B cell (primary cell): Measurements from ENCODE around the gene DNM2. TPM values are rescaled to one million over a fixed set of nuclear protein-coding genes. Genes with fewer than 3 reads are reported as not detected.

Experiments used
- ATAC-seq: fragments of 200-7000 bp; cut with Tn5 transposase; one replicate; pipeline ENCODE4 v1.10.0; 2021; ENCODE audit warnings: low read depth, mild to moderate bottlenecking, moderate number of reproducible peaks, moderate library complexity
- CTCF ChIA-PET: fragments of 350-600 bp; sonication (Branson Sonifier 250); formaldehyde crosslinking; loops from one replicate; lab custom pipeline; 2021; ENCODE audit warnings: antibody characterized with exemption, inconsistent platforms; lab: Charles Lee
- POLR2A ChIA-PET: fragments of 350-600 bp; sonication (Branson Sonifier 250); formaldehyde crosslinking; loops from one replicate; lab custom pipeline; 2021; ENCODE audit warnings: antibody characterized with exemption; lab: Charles Lee
- DNase-seq: peaks from one replicate; pipeline ENCODE4 v3.0.0; 2013
- H2AFZ ChIP-seq: 2 replicates; pipeline ENCODE4 v1.6.1; 2012; ENCODE audit warnings: mild to moderate bottlenecking, low read depth, low read length; ENCODE audit not compliant: insufficient read depth, poor library complexity, severe bottlenecking
- H3K27ac ChIP-seq, 2 donors: 1 replicate in 1 of 2; 2 replicates in 1 of 2; pipeline ENCODE4 v1.5.1; 2012 to 2013; ENCODE audit warnings: low read length in 2 of 2, mild to moderate bottlenecking in 2 of 2, moderate library complexity in 1 of 2
- H3K27me3 ChIP-seq, 4 experiments: fragments of 200-600 bp in 1 of 4; sonication (generic) in 1 of 4; replicated peaks in 1 of 4; 1 replicate in 2 of 4; 2 replicates in 2 of 4; pipeline versions ENCODE4 v1.6.1 to v1.7.0; 2013 to 2016; ENCODE audit warnings: low read length in 3 of 4, mild to moderate bottlenecking in 2 of 4, mixed read lengths in 1 of 4, moderate library complexity in 1 of 4; ENCODE audit not compliant: insufficient read depth in 4 of 4, control insufficient read depth in 3 of 4; ENCODE audit errors: control extremely low read depth in 1 of 4
- H3K36me3 ChIP-seq, 2 experiments: replicated peaks in 1 of 2; 1 replicate in 1 of 2; 2 replicates in 1 of 2; pipeline versions ENCODE4 v1.6.1 to v1.7.1; 2013; ENCODE audit warnings: low read length in 1 of 2; ENCODE audit not compliant: insufficient read depth in 2 of 2, control insufficient read depth in 1 of 2; ENCODE audit errors: control extremely low read depth in 1 of 2, extremely low read depth in 1 of 2
- H3K4me1 ChIP-seq, 2 donors: fragments of 200-600 bp in 1 of 2; sonication (generic) in 1 of 2; 1 replicate in 1 of 2; 2 replicates in 1 of 2; pipeline versions ENCODE4 v1.5.1 to v1.6.1; 2013 to 2017; ENCODE audit warnings: low read length in 2 of 2; ENCODE audit not compliant: control insufficient read depth in 2 of 2, insufficient read depth in 2 of 2
- H3K4me2 ChIP-seq: replicated peaks from 2 replicates; pipeline ENCODE3; 2012; ENCODE audit warnings: mild to moderate bottlenecking, low read depth, low read length; ENCODE audit not compliant: poor library complexity, severe bottlenecking
- H3K4me3 ChIP-seq, 5 experiments: fragments of 200-600 bp in 1 of 5; sonication (generic) in 1 of 5; 1 replicate in 3 of 5; 2 replicates in 2 of 5; pipeline versions ENCODE4 v1.5.1 to v1.7.0; 2011 to 2016; ENCODE audit warnings: low read length in 4 of 5, mild to moderate bottlenecking in 4 of 5, low read depth in 2 of 5, control low read depth in 1 of 5, moderate library complexity in 1 of 5; ENCODE audit not compliant: insufficient read depth in 1 of 5; ENCODE audit errors: control extremely low read depth in 1 of 5, extremely low read depth in 1 of 5
- H3K79me2 ChIP-seq: fragments of 200-600 bp; sonication (generic); one replicate; pipeline ENCODE4 v1.6.0; 2016; ENCODE audit warnings: low read length; ENCODE audit not compliant: control insufficient read depth, insufficient read depth
- H3K9ac ChIP-seq: fragments of 200-600 bp; sonication (generic); 2 replicates; pipeline ENCODE4 v1.6.1; 2017; ENCODE audit warnings: mild to moderate bottlenecking, low read length, moderate library complexity
- H3K9me3 ChIP-seq, 3 donors: one replicate each; pipeline versions ENCODE4 v1.6.1 to v1.7.1; 2013; ENCODE audit warnings: low read length in 2 of 3; ENCODE audit not compliant: control insufficient read depth in 2 of 3, insufficient read depth in 1 of 3; ENCODE audit errors: control extremely low read depth in 1 of 3
- H4K20me1 ChIP-seq: 2 replicates; pipeline ENCODE4 v1.6.0; 2012; ENCODE audit warnings: mild to moderate bottlenecking, low read length; ENCODE audit not compliant: insufficient read depth, control insufficient read depth, poor library complexity, severe bottlenecking
- H3K27ac Mint-ChIP-seq: one replicate; pipeline ENCODE4 v1.8.0; 2021; ENCODE audit warnings: mixed read lengths
- H3K27me3 Mint-ChIP-seq: one replicate; pipeline ENCODE4 v1.8.0; 2021; ENCODE audit warnings: mixed read lengths
- H3K4me1 Mint-ChIP-seq: one replicate; pipeline ENCODE4 v1.8.0; 2021; ENCODE audit warnings: mixed read lengths
- H3K4me3 Mint-ChIP-seq: one replicate; pipeline ENCODE4 v1.8.0; 2021; ENCODE audit warnings: mixed read lengths
- H3K9me3 Mint-ChIP-seq: one replicate; pipeline ENCODE4 v1.8.0; 2022; ENCODE audit warnings: mixed read lengths; ENCODE audit not compliant: insufficient read depth
- EZH2 ChIP-seq: IDR thresholded peaks from 2 replicates; pipeline ENCODE4 v1.6.1; 2012; ENCODE audit warnings: borderline replicate concordance, low read depth, mild to moderate bottlenecking, moderate library complexity, low read length; ENCODE audit not compliant: insufficient read depth, poor library complexity, severe bottlenecking
- WGBS: methylation state at CpG from one replicate; pipeline ENCODE4 v1.1.5; 2013; ENCODE audit warnings: missing lambda C conversion rate; ENCODE audit not compliant: insufficient coverage; 5-methylcytosine and 5-hydroxymethylcytosine counted together
- intact Hi-C: fragments of 100-400 bp; cut with micrococcal nuclease; formaldehyde crosslinking; loops from one replicate; pipeline ENCODE4 v1.10.0; 2022
- polyA plus RNA-seq: library from polyadenylated mRNA; depleted of rRNA; stranded (reverse); fragments of >200 nt; gene quantifications from 2 replicates; pipeline ENCODE4 v1.2.3, GENCODE V29; 2012
- total RNA-seq, 2 donors: library from RNA; stranded (reverse); fragments of 120-200 nt in 1 of 2; gene quantifications; 1 replicate in 1 of 2; 2 replicates in 1 of 2; pipeline versions ENCODE4 v1.2.3 to v1.2.4, GENCODE V29; 2013 to 2022
- TF ChIP-seq, protein P1 (sequence below): fragments of 200-600 bp; IDR thresholded peaks from one replicate; pipeline ENCODE4 v1.8.0; 2022; ENCODE audit warnings: antibody characterized with exemption, mild to moderate bottlenecking

The DNM2 gene
- total and polyA plus RNA-seq, 2 donors (not counting 1 experiment from before 2014, with no cell fraction given): 163 to 353 TPM

DNA sequence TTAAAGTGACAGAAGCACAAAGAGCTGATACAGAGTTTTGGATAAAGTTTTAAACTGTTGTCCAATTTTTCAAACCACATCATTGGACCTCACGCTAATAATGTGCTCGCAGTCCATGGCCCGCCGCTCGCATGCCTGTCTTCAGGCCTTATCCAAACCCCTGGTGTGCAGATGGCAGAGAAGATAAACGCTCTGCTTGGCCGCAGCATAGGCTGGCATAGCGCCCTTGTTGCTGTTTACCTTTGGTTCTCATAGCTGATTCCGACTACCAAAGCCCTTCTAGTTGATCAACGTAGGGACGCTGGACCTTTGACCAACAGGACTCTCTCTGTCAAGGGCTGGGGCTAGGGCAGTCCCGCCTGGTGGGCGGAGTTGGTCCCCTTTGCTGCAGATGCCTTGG is 40.1 kb upstream of the DNM2 start:
- Histone ChIP-seq H3K79me2 (peaks cover 91% of the 10 kb centered on the region), H2AFZ (no peak overlapping the region), H3K9me3 (no peaks in the 10 kb centered on the region), H3K27me3 (no peaks in the 10 kb centered on the region), H3K27ac (no peak overlapping the region), H3K4me1 (no peaks in the 10 kb centered on the region), H3K4me3 (no peak overlapping the region), H3K9ac (no peak overlapping the region), H3K4me2 (no peak overlapping the region), H3K36me3 (peaks cover 4 to 86% of the 10 kb centered on the region in 2 experiments), H4K20me1 (peaks cover 89% of the 10 kb centered on the region)
- DNase-seq: no peak
- Mint-ChIP-seq H3K27me3 (no peaks in the 10 kb centered on the region), H3K4me3 (no peak overlapping the region), H3K27ac (no peak overlapping the region), H3K4me1 (no peaks in the 10 kb centered on the region), H3K9me3 (no peaks in the 10 kb centered on the region)
- ChIA-PET CTCF (no interaction called here), POLR2A (interaction anchor here (0.6 kb wide), 1 partner anchor 17 kb away, joined by 4 read pairs; no protein-coding TSS in a partner anchor)
- ATAC-seq: no peak
- 99% methylated on average over 13 of the region's 13 CpGs for WGBS
- no peak for TF ChIP-seq EZH2
- TF ChIP-seq, protein P1, sequence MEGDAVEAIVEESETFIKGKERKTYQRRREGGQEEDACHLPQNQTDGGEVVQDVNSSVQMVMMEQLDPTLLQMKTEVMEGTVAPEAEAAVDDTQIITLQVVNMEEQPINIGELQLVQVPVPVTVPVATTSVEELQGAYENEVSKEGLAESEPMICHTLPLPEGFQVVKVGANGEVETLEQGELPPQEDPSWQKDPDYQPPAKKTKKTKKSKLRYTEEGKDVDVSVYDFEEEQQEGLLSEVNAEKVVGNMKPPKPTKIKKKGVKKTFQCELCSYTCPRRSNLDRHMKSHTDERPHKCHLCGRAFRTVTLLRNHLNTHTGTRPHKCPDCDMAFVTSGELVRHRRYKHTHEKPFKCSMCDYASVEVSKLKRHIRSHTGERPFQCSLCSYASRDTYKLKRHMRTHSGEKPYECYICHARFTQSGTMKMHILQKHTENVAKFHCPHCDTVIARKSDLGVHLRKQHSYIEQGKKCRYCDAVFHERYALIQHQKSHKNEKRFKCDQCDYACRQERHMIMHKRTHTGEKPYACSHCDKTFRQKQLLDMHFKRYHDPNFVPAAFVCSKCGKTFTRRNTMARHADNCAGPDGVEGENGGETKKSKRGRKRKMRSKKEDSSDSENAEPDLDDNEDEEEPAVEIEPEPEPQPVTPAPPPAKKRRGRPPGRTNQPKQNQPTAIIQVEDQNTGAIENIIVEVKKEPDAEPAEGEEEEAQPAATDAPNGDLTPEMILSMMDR: no peak
- intact Hi-C loops: no loop called here

DNA sequence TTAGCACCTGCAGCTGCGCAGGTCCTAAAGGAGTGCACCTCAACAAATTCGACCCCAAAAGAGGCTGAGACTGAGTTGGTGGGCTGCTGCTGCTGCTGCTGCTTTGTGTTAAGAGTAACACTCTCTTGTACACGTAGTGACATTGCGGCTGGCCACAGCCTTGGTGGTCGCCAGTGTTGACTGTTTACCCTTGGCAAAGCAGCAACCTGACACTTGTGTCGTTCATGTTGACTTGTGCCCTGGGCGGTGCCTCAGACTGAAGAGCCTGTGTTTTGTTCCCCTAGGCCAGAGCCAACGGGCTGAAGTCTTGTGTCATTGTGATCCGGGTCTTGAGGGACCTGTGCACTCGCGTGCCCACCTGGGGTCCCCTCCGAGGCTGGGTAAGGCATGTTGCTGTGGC is 39.1 kb upstream of the DNM2 start:
- POLR2A ChIA-PET: no interaction called here
- H3K27ac Mint-ChIP-seq: no peak overlapping the region
- 97% methylated on average over 12 of the region's 12 CpGs for WGBS

More for the DNA sequence above, 39.1 kb upstream of the DNM2 start:
- CTCF ChIA-PET: interaction anchor here (0.7 to 1.6 kb wide), 4 partner anchors 19 to 447 kb away, joined by 3 to 5 read pairs (median 4); no protein-coding TSS in a partner anchor
- Histone ChIP-seq H3K4me1 (no peaks in the 10 kb centered on the region), H4K20me1 (peaks cover 89% of the 10 kb centered on the region), H3K27me3 (no peaks in the 10 kb centered on the region), H3K36me3 (peaks cover 4 to 86% of the 10 kb centered on the region in 2 experiments), H2AFZ (no peak overlapping the region), H3K27ac (no peak overlapping the region), H3K79me2 (peaks cover 87% of the 10 kb centered on the region), H3K4me3 (no peak overlapping the region), H3K9ac (no peak overlapping the region), H3K4me2 (no peak overlapping the region), H3K9me3 (no peaks in the 10 kb centered on the region)
- no peaks in the 10 kb centered on the region for H3K27me3 Mint-ChIP-seq
- H3K4me1 Mint-ChIP-seq: no peaks in the 10 kb centered on the region
- intact Hi-C loops: no loop called here
- no peak for ATAC-seq
- no peak for DNase-seq
- no peak overlapping the region for H3K4me3 Mint-ChIP-seq
- no peaks in the 10 kb centered on the region for H3K9me3 Mint-ChIP-seq
- TF ChIP-seq, protein P1: no peak
- no peak for TF ChIP-seq EZH2
